HepG2 (cell line): ENCODE measurements around the gene TCF12. TPM values are rescaled to one million over a fixed set of nuclear protein-coding genes. Genes with fewer than 3 reads are reported as not detected.

Experiments
- ATAC-seq: fragments of 200-7000 bp; cut with Tn5 transposase; 3 replicates; pipeline ENCODE4 v1.9.1; 2020; ENCODE audit warnings: mild to moderate bottlenecking, moderate library complexity
- BruUV-seq: library from RNA; stranded (reverse); fragments of 400-500 nt; replicated peaks from 2 replicates; lab custom pipeline; 2021; lab: Mats Ljungman, UMichigan
- CTCF ChIA-PET: fragments of 300-600 bp; formaldehyde crosslinking; extraction: SDS; loops from one replicate; lab custom pipeline; 2021; ENCODE audit warnings: low total read pairs, inconsistent platforms, low intra/inter-chr PET ratio; lab: Yijun Ruan, JAX
- POLR2A ChIA-PET: fragments of 350-600 bp; sonication (Branson Sonifier 250); formaldehyde crosslinking; loops from one replicate; lab custom pipeline; 2020; ENCODE audit warnings: antibody characterized with exemption, inconsistent platforms; lab: Yijun Ruan, JAX
- DNase-seq: peaks from one replicate; pipeline ENCODE4 v3.0.0-alpha.2; 2015; ENCODE audit warnings: low spot score
- FAIRE-seq: peaks from 3 replicates; lab custom pipeline; 2011; peaks lifted over from hg19 to GRCh38; lab: Jason Lieb, UNC
- H2AFZ ChIP-seq: one replicate; pipeline ENCODE4 v1.6.1; 2011; ENCODE audit warnings: low read length, inconsistent platforms
- H3K27ac ChIP-seq: fragments of 300-600 bp; 3 replicates; pipeline ENCODE4 v1.8.0; 2011; ENCODE audit warnings: mixed run types, mild to moderate bottlenecking, mixed read lengths, low read length, inconsistent platforms; ENCODE audit not compliant: insufficient read depth; ENCODE audit errors: extremely low read length
- H3K27me3 ChIP-seq, 2 experiments: fragments of 200-600 bp in 1 of 2; 2 replicates in 1 of 2; 3 replicates in 1 of 2; pipeline versions ENCODE4 v1.6.0 to v1.8.0; 2011; ENCODE audit warnings: low read length in 2 of 2, mild to moderate bottlenecking in 2 of 2, moderate library complexity in 2 of 2, inconsistent platforms in 1 of 2; ENCODE audit not compliant: insufficient read depth in 2 of 2, control insufficient read depth in 1 of 2
- H3K36me3 ChIP-seq, 2 experiments: fragments of 200-600 bp in 1 of 2; replicated peaks in 1 of 2; 2 replicates in 1 of 2; 3 replicates in 1 of 2; pipeline versions ENCODE4 v1.5.1 to v1.8.0; 2011; ENCODE audit warnings: low read length in 2 of 2, inconsistent platforms in 1 of 2; ENCODE audit not compliant: insufficient read depth in 2 of 2, control insufficient read depth in 1 of 2
- H3K4me1 ChIP-seq: 2 replicates; pipeline ENCODE4 v1.5.1; 2012; ENCODE audit warnings: low read length, inconsistent platforms; ENCODE audit not compliant: insufficient read depth
- H3K4me2 ChIP-seq: 2 replicates; pipeline ENCODE4 v1.6.0; 2011; ENCODE audit warnings: low read depth, low read length, inconsistent platforms
- H3K4me3 ChIP-seq, 3 experiments: fragments of 200-600 bp in 1 of 3; sonication (generic), shearing (Covaris generic) in 1 of 3; replicated peaks in 1 of 3; 2 replicates each; pipeline ENCODE4 v1.5.1; 2011 to 2016; ENCODE audit warnings: low read length in 3 of 3, inconsistent platforms in 2 of 3, low read depth in 2 of 3, mild to moderate bottlenecking in 2 of 3, control low read depth in 1 of 3, mixed read lengths in 1 of 3; ENCODE audit not compliant: insufficient read depth in 1 of 3
- H3K79me2 ChIP-seq: one replicate; pipeline ENCODE4 v1.6.1; 2011; ENCODE audit warnings: low read length, inconsistent platforms; ENCODE audit not compliant: insufficient read depth
- H3K9ac ChIP-seq: 2 replicates; pipeline ENCODE4 v1.6.0; 2011; ENCODE audit warnings: mild to moderate bottlenecking, low read depth, low read length, inconsistent platforms; ENCODE audit not compliant: insufficient read depth
- H3K9me3 ChIP-seq: 2 replicates; pipeline ENCODE4 v1.5.1; 2012; ENCODE audit warnings: mild to moderate bottlenecking, low read length
- H4K20me1 ChIP-seq: 2 replicates; pipeline ENCODE4 v1.6.0; 2011; ENCODE audit warnings: inconsistent platforms, mild to moderate bottlenecking, low read length, moderate library complexity; ENCODE audit not compliant: insufficient read depth
- ATRX ChIP-seq: sonication (generic); formaldehyde crosslinking; IDR thresholded peaks from 2 replicates; pipeline ENCODE4 v1.4.0; 2020; ENCODE audit warnings: missing genetic modification reagents, borderline replicate concordance
- DNMT1 ChIP-seq: sonication (generic); formaldehyde crosslinking; IDR thresholded peaks from 2 replicates; pipeline ENCODE4 v1.5.1; 2020; ENCODE audit warnings: mild to moderate bottlenecking, missing genetic modification reagents
- HNF4G ChIP-seq, 2 experiments: sonication (generic) in 1 of 2; formaldehyde crosslinking in 1 of 2; IDR thresholded peaks; 2 replicates each; pipeline versions ENCODE4 v1.4.0 to v1.6.1; 2011 to 2020; ENCODE audit warnings: borderline replicate concordance in 2 of 2, low read depth in 2 of 2, mild to moderate bottlenecking in 2 of 2, low read length in 1 of 2, missing genetic modification reagents in 1 of 2, moderate library complexity in 1 of 2
- IKZF4 ChIP-seq: sonication (generic); formaldehyde crosslinking; IDR thresholded peaks from 2 replicates; pipeline ENCODE4 v1.5.1; 2020; ENCODE audit warnings: borderline replicate concordance, mild to moderate bottlenecking, low read depth, missing genetic modification reagents; ENCODE audit errors: not compliant biosample characterization
- KAT8 ChIP-seq: IDR thresholded peaks from 2 replicates; pipeline ENCODE4 v1.6.1; 2016; ENCODE audit warnings: missing genetic modification reagents, missing compliant biosample characterization
- MAFG ChIP-seq: sonication (generic); formaldehyde crosslinking; IDR thresholded peaks from 2 replicates; pipeline ENCODE4 v1.5.1; 2020; ENCODE audit warnings: mild to moderate bottlenecking, missing genetic modification reagents
- MEIS1 ChIP-seq: sonication (generic); formaldehyde crosslinking; IDR thresholded peaks from 2 replicates; pipeline ENCODE4 v1.9.0; 2021; ENCODE audit warnings: mild to moderate bottlenecking, missing genetic modification reagents, moderate library complexity, borderline replicate concordance
- MYC ChIP-seq: sonication (generic); formaldehyde crosslinking; IDR thresholded peaks from 2 replicates; pipeline ENCODE4 v1.9.0; 2021; ENCODE audit warnings: missing genetic modification reagents, borderline replicate concordance
- RAD51 ChIP-seq: fragments of 450-650 bp; IDR thresholded peaks from 2 replicates; pipeline ENCODE4 v1.6.1; 2016; ENCODE audit warnings: borderline replicate concordance
- RERE ChIP-seq: IDR thresholded peaks from 2 replicates; pipeline ENCODE4 v1.6.1; 2016; ENCODE audit warnings: low read depth, missing genetic modification reagents, missing compliant biosample characterization
- TFDP2 ChIP-seq: sonication (generic); formaldehyde crosslinking; IDR thresholded peaks from 2 replicates; pipeline ENCODE4 v1.4.0; 2020; ENCODE audit warnings: missing genetic modification reagents
- TOE1 ChIP-seq: sonication (generic); formaldehyde crosslinking; IDR thresholded peaks from 2 replicates; pipeline ENCODE4 v1.4.0; 2020; ENCODE audit warnings: mild to moderate bottlenecking, missing genetic modification reagents
- TOPORS ChIP-seq: sonication (generic); formaldehyde crosslinking; IDR thresholded peaks from 2 replicates; pipeline ENCODE4 v1.8.0; 2023; ENCODE audit warnings: mild to moderate bottlenecking, missing genetic modification reagents
- TSC22D2 ChIP-seq: sonication (generic); formaldehyde crosslinking; IDR thresholded peaks from 2 replicates; pipeline ENCODE4 v1.5.1; 2020; ENCODE audit warnings: missing genetic modification reagents, mild to moderate bottlenecking, borderline replicate concordance
- ZFP41 ChIP-seq: sonication (generic); formaldehyde crosslinking; IDR thresholded peaks from 2 replicates; pipeline ENCODE4 v1.4.0; 2020; ENCODE audit warnings: mild to moderate bottlenecking, missing genetic modification reagents, borderline replicate concordance
- ZNF263 ChIP-seq: sonication (generic); formaldehyde crosslinking; IDR thresholded peaks from 2 replicates; pipeline ENCODE4 v1.4.0; 2020; ENCODE audit warnings: missing genetic modification reagents
- ZNF780A ChIP-seq: sonication (generic); formaldehyde crosslinking; IDR thresholded peaks from 2 replicates; pipeline ENCODE4 v1.8.0; 2022; ENCODE audit warnings: mild to moderate bottlenecking, missing genetic modification reagents, moderate library complexity
- WGBS: methylation state at CpG from one replicate; pipeline ENCODE4 v1.1.6; 2017; ENCODE audit warnings: low lambda C conversion rate; 5-methylcytosine and 5-hydroxymethylcytosine counted together
- in situ Hi-C: cut with HindIII; loops from 2 replicates; pipeline ENCODE4 v1.10.0; 2017; ENCODE audit warnings: low pct_unique_long_range_greater_than_20kb; ENCODE audit not compliant: extremely low pct_ligation_motif_present
- intact Hi-C: fragments of 100-400 bp; cut with micrococcal nuclease; formaldehyde crosslinking; loops from one replicate; pipeline ENCODE4 v1.10.0; 2022; ENCODE audit not compliant: unreplicated experiment
- polyA plus RNA-seq, 8 experiments: library from polyadenylated mRNA; depleted of rRNA in 3 of 8; stranded (reverse) in 7 of 8; unstranded in 1 of 8; fragments of >200 nt; fragmentation: Illumina TruSeq in 4 of 8; extraction: Trizol in 4 of 8; gene quantifications; 2 replicates each; pipeline versions ENCODE4 v1.2.1 to v1.2.3, GENCODE V29; 2011 to 2016; ENCODE audit warnings: low read depth in 4 of 8, missing spikeins in 1 of 8, mixed read lengths in 1 of 8; ENCODE audit not compliant: insufficient read depth in 1 of 8
- total RNA-seq, 5 experiments: library from RNA; depleted of rRNA; stranded (reverse); fragments of >200 nt; fragmentation: Illumina TruSeq; extraction: Trizol; gene quantifications; 2 replicates each; pipeline ENCODE4 v1.2.3, GENCODE V29; 2016; ENCODE audit warnings: low read depth in 1 of 5

The TCF12 gene
- total and polyA plus RNA-seq, 2 of the 13 experiments (the other 11 are each of a cell fraction or from before 2014, with no cell fraction given) = 48.6 to 51.1 TPM

- intact Hi-C loops (no loop called here), in situ Hi-C loops (no loop called here)
- ChIA-PET POLR2A (no interaction called here), CTCF (no interaction called here)
- H3K9ac ChIP-seq = no peak overlapping the region
- no peaks in the 10 kb centered on the region for H3K27me3 ChIP-seq
- no peak for DNase-seq
- H3K27ac ChIP-seq = no peak overlapping the region
- H3K36me3 ChIP-seq = no peaks in the 10 kb centered on the region
- FAIRE-seq = no peak
- peaks cover 11% of the 10 kb centered on the region for H3K79me2 ChIP-seq
- H3K4me3 ChIP-seq = no peak overlapping the region
- no peak overlapping the region for H3K4me2 ChIP-seq
- BruUV-seq = no TSS peak
- peaks cover 4% of the 10 kb centered on the region; the same call in 1 of the 2 replicates for H4K20me1 ChIP-seq
- WGBS = 98% methylated on average over 3 of the region's 3 CpGs
- H3K9me3 ChIP-seq = no peaks in the 10 kb centered on the region
- no peak for ATAC-seq
- TF ChIP-seq TOPORS (CRISPR knock-in tag) = no peak
- no peak for TF ChIP-seq ZNF263 (CRISPR knock-in tag)
- no peak for TF ChIP-seq TSC22D2
- TF ChIP-seq RERE (CRISPR knock-in tag) = no peak
- TF ChIP-seq RAD51 = no peak
- no peak for TF ChIP-seq HNF4G (IDR thresholded peaks at IDR 0.05; ENCODE audit: borderline replicate concordance, low read depth, low read length)
- TF ChIP-seq HNF4G (CRISPR knock-in tag; IDR thresholded peaks at IDR 0.05; ENCODE audit: borderline replicate concordance, low read depth) = no peak
- TF ChIP-seq TOE1 (CRISPR knock-in tag) = no peak
- no peak for TF ChIP-seq ATRX
- no peak for TF ChIP-seq KAT8 (CRISPR knock-in tag)
- TF ChIP-seq MEIS1 (CRISPR knock-in tag) = no peak
- TF ChIP-seq DNMT1 (CRISPR knock-in tag) = no peak
- TF ChIP-seq IKZF4 (CRISPR knock-in tag) = no peak
- no peak for TF ChIP-seq TFDP2 (CRISPR knock-in tag)
- TF ChIP-seq ZNF780A = no peak
- no peak for TF ChIP-seq MAFG (CRISPR knock-in tag)
- TF ChIP-seq MYC (CRISPR knock-in tag) = no peak
- no peak for TF ChIP-seq ZFP41 (CRISPR knock-in tag)
- H2AFZ ChIP-seq = no peak overlapping the region
- H3K4me1 ChIP-seq = no peaks in the 10 kb centered on the region
Measured at GRCh38 chr15:57084192-57084591, 165.7 kb downstream of the TCF12 start.
